Neural cell (in vitro differentiated cells): Measurements from ENCODE around the gene GCNA.

ENCODE experiments used
- EP300 ChIP-seq: fragments of 450-650 bp; conservative IDR thresholded peaks from 2 replicates; pipeline ENCODE4 v1.6.1; 2014; ENCODE audit warnings: antibody characterized with exemption, mild to moderate bottlenecking, moderate library complexity; ENCODE audit not compliant: poor library complexity, severe bottlenecking
- TF ChIP-seq, protein P1 (sequence below): fragments of 450-650 bp; IDR thresholded peaks from 2 replicates; pipeline ENCODE4 v1.5.1; 2014; ENCODE audit warnings: antibody characterized with exemption, mild to moderate bottlenecking, moderate library complexity; ENCODE audit not compliant: poor library complexity, severe bottlenecking
- TF ChIP-seq, protein P2 (sequence below): IDR thresholded peaks from 2 replicates; pipeline ENCODE4 v1.6.1; 2012; ENCODE audit warnings: borderline replicate concordance

DNA sequence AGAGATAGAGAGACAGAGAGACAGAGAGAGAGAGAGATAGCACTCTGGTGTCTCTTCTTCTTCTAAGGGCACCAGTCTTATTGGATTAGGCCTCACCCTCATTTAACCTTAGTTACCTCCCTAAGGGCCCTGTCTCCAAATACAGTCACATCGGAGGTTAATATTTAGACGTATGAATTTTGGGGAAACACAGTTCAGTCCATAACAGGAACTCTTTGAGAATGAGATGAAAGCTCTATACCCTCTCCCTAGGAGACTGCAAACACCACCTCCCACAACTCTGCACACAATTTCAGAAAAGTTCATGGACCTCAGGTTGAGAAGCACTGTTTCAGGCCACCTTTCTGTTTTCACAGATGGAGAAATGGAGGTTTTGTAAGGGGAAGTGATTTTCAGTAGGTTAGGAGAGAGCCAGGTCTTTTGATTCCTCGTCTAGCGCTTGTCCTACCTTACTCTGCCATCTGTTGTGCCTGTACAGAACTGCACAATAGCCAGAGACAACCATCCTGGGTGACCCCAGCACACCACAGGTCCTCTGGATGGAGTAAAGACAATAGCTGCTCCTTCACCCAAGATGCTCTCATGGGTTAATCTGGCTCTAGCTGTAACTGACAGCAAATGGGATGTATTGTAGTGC, 72.2 kb downstream of the GCNA start:
- TF ChIP-seq EP300 = no peak
- TF ChIP-seq, protein P1, sequence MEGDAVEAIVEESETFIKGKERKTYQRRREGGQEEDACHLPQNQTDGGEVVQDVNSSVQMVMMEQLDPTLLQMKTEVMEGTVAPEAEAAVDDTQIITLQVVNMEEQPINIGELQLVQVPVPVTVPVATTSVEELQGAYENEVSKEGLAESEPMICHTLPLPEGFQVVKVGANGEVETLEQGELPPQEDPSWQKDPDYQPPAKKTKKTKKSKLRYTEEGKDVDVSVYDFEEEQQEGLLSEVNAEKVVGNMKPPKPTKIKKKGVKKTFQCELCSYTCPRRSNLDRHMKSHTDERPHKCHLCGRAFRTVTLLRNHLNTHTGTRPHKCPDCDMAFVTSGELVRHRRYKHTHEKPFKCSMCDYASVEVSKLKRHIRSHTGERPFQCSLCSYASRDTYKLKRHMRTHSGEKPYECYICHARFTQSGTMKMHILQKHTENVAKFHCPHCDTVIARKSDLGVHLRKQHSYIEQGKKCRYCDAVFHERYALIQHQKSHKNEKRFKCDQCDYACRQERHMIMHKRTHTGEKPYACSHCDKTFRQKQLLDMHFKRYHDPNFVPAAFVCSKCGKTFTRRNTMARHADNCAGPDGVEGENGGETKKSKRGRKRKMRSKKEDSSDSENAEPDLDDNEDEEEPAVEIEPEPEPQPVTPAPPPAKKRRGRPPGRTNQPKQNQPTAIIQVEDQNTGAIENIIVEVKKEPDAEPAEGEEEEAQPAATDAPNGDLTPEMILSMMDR = no peak
- TF ChIP-seq, protein P2, sequence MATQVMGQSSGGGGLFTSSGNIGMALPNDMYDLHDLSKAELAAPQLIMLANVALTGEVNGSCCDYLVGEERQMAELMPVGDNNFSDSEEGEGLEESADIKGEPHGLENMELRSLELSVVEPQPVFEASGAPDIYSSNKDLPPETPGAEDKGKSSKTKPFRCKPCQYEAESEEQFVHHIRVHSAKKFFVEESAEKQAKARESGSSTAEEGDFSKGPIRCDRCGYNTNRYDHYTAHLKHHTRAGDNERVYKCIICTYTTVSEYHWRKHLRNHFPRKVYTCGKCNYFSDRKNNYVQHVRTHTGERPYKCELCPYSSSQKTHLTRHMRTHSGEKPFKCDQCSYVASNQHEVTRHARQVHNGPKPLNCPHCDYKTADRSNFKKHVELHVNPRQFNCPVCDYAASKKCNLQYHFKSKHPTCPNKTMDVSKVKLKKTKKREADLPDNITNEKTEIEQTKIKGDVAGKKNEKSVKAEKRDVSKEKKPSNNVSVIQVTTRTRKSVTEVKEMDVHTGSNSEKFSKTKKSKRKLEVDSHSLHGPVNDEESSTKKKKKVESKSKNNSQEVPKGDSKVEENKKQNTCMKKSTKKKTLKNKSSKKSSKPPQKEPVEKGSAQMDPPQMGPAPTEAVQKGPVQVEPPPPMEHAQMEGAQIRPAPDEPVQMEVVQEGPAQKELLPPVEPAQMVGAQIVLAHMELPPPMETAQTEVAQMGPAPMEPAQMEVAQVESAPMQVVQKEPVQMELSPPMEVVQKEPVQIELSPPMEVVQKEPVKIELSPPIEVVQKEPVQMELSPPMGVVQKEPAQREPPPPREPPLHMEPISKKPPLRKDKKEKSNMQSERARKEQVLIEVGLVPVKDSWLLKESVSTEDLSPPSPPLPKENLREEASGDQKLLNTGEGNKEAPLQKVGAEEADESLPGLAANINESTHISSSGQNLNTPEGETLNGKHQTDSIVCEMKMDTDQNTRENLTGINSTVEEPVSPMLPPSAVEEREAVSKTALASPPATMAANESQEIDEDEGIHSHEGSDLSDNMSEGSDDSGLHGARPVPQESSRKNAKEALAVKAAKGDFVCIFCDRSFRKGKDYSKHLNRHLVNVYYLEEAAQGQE = no peak
